GM19025 (cell line): ENCODE data around the gene HNF1A.

Experiments used
- ATAC-seq: cut with Tn5 transposase; IDR thresholded peaks from one replicate; pipeline ENCODE4 v1.9.1; 2021; ENCODE audit warnings: mild to moderate bottlenecking, low read depth, moderate library complexity; ENCODE audit not compliant: unreplicated experiment

HNF1A gene

DNA sequence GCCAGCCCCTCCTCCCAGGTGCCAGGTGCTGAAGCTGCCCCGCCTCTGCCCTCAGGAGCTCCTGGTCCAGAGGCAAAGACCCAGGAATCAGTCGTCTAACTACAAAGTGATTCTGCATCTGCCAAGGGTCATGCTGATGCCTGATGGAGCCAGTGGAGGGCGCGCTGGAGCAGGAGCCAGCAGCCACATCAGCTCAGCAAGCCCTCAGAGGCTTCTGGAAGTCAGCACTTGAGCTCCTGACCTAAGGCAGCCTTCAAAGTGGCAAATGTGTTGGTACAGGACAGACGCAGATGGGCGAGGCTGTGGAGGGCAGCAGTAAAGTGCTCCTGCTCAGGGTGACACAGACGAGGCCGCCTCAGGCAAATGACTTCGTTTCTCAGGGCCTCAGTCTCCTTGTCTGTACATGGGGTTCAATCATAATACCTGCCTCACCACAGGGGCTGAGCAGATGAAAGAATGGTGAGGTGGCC lies 27.0 kb downstream of the HNF1A start:
- ATAC-seq = no peak

DNA sequence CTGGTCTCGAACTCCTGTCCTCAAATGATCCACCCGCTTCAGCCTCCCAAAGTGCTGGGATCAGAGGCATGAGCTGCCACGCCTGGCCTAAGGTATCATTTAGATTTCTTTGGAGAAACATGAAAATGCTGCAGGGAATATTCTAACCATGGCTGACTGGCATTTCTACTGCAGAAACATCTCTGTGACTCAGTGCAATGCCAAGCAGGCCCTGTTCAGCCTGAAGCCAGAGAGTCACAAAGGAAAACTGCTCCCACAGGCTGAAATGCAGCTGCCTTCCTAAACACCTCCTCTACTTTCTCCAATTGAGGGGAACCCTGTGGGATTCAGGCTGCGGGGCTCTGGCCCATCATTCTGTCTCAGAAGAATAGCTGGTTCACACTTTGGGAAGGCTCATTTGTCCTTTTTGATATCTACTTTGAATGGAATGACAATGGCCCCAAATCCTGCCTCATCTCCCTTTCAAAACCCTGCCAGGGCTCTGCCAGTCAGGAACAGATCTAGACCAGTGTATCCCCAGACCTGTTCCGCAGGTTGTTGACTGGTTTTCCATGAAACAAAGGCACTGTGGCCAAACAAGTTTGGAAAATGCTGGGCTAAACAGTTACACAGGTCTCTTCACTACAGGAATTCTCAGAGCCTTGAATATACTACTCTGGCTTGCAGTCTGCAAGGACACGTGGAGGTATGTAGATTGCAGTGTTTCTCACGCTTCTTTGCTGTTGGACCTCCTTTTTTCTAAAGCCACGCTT lies 30.2 kb downstream of the HNF1A start:
- ATAC-seq = no peak

DNA sequence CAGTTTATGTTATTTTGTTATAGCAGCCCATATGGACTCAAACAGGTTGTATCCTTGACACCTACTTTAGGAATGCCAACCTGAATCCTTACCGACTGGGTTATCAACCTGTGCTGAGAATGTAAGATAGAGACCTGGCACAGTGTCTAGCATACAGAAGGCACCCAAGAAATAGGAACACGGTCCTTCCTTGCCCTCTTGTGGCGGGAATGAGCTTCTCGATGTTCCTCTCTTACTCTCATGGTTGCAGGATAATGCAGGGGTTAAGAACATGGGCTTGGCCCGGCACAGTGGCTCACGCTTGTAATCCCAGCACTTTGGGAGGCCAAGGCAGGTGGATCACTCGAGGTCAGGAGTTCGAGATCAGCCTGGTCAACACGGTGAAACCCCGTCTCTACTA lies 31.4 kb downstream of the HNF1A start:
- ATAC-seq = no peak

DNA sequence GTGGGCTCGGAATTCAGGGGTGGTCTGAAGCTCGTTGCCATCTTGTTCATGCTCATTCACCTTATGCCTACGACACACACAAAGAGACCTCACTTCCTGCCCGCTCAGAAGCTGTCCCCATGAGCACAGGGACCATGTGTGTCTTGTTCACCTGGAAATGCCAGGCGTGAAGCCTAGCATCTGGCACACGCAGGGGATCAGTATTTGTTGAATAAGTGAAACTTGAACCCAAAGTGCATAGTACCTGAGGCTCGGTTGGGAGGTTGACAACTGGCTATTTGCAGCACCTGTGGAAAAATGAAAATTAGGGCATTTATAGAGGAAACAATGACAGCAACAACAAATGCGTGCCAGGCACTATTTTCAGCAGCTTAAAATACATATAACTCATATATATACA lies 32.5 kb downstream of the HNF1A start:
- ATAC-seq = no peak

DNA sequence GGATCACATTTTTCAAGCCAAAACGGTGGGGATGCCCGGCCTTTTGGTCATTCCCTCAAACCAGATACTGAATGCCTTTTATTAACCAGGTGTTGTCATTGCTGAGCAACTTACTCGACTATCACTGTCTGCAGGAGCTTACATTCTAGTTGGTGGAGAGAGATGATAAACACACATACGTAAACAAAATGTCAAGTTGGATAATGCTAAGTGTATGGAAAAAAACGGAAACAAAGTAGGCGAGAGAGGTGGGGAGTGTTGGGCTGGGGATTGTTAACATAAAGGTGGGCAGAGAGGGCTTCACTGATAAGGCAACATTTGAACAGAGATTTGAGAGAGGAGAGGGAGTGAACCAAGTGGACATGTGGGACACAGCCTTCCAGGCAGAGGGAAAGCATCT lies 33.5 kb downstream of the HNF1A start:
- ATAC-seq = no peak

DNA sequence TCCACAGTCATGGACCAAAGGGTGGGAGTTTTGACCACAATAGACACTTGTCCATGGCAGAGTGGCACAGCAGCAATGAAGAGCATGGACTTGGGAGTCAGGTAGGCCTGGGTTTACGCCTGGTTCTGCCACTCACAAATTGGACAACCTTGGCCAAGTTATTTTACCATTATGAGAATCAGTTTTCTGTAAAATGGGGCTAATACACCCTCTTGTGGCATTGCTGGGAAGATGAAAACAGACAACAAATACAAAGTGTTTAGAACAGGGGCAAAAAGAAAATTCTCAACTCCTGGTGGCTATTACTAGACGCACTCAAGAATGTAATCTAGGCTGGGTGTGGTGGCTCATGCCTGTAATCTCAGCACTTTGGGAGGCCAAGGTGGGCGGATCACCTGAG lies 35.4 kb downstream of the HNF1A start:
- ATAC-seq = no peak

DNA sequence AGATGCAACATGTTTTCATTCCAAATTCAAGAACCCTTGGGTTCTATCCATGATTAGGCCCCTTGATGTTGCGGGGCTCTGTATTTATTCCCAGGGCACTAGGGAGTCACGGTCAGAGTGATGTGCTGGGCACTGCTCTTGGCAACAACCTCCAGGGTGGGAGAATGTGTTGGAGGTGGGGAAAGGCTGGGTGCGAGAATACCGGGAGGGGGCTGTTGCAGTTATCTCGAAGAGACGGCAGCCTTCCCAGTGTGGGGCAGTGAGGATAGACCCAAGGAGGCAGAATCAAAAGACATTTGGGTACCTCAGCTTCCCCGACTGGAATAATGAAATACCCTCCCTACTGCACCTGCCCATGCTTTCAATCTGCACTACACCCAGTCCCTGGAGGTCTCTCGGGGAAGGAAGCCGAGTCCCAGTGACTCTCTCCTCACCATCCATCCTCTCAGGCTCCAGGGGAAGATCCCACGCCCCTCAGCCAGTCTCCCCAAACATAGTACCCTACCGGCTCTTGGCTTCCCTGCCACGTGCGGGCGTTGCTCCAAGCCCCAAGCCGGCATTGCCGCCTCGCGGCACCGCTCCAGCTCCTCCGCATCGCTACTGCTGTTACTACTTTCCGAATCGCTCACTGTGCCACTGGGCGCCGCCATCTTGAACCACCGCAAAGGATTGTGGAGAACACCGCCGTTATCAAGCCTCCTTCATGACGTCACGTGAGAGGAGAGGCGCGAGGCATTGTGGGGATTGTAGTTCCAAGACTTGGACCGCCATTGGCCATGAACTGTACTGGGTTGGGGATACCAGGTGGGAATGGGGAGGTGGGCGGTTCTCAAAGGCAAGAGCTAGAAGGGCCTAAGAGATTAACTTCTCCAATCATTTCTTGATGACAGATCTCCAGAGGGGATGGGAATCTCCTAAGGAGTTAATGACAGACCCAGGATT lies 37.8 kb downstream of the HNF1A start, which contains the start of gene C12orf43:
TSS of gene C12orf43 (minus strand) at position 663 of the 942 bp plus-strand sequence. CDS start at position 650, 13 bp downstream.
- peak; percentile 96 for ATAC-seq

DNA sequence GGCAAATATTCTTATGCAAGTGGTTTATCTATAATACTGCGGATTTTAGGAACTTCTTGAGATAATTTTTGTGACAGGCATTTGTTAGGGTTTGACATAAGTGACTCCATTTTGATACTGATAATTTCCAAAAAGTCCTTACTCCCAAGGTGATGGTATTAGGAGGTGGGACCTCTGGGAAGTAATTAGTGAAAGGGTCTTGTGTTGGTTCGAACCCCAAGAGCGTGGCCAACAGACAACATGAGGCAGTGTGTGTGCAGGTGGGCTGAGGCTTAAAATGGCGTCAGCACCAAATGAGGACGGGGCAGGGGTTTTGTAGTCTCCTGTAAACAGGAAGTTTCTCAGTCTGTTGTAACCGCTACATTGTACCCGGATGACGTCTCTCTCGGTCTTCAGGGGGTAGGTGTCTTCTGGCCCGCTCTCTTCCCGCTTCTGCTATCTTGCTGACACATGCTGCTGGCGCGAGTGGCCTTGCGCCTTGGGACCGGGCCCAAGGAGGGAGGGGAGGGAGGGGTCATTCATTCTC lies 39.7 kb downstream of the HNF1A start:
- ATAC-seq = no peak

DNA sequence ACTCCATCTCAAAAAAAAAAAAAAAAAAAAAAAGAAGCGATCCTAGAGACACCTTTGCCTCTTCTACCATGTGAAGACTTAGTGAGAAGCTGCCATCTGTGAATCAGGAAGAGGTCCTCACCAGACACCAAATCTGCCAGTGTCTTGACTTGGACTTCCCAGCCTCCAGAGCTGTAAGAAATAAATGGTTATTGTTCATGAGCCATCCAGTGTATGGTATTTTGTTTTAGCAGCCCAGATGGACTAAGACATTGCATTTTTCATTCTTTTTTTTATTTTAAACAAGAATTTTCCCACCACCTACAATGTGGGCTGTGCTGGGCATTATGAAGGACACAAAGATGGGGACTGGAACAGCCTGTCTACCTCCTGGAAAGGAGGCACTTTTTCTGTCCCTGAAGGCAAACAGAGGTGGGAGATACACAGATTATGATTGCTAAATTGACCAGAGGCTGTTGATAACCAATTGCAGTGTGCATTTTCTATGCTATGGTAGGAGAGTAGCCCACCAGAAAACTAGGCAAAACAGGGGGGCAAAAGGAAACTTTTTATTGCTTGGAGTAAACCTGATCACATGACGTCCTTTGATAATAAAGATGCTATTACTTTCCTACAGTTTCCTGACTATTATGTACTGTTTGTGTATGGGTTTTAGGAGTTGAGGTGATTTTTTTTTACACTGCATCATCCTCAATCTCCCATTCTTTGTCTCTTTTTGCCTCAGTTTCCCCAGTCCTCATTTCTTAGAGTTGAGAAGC lies 40.7 kb downstream of the HNF1A start:
- ATAC-seq = no peak

DNA sequence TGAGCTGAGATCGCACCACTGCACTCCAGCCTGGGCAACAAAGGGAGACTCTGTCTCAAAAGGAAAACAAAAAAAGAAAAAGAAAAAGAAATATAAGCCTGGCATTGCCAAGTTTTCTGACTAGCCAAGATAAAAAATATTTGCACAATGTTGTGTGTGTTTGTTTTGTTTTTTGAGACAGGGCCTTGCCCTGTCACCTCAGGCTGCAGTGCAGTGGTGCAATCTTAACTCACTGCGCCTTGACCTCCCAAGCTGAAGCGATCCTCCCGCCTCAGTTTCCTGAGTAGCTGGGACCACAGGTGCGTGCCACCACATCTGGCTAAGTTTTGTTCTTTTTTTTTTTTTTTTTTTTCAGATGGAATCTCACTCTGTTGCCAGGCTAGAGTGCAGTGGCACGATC lies 43.4 kb downstream of the HNF1A start:
- no peak for ATAC-seq

DNA sequence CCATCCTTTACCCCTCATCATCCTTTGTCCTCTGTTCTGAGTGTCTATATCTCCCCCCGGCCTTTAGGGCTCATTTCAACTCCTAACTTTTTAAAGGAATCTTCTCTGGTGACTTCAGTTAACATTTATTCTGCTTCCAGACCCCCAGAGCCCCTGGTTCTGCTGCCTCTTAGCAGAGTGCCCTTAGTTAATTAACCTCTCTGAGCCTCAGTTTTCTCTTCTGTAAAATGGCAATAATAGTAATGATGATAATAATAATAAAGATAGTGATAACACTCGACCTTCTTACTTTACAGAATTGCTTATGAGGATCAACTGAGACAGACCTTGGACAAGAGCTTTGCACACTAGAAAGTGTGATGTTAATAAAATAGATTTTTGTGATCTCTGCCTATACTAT lies 44.4 kb downstream of the HNF1A start:
- no peak for ATAC-seq

DNA sequence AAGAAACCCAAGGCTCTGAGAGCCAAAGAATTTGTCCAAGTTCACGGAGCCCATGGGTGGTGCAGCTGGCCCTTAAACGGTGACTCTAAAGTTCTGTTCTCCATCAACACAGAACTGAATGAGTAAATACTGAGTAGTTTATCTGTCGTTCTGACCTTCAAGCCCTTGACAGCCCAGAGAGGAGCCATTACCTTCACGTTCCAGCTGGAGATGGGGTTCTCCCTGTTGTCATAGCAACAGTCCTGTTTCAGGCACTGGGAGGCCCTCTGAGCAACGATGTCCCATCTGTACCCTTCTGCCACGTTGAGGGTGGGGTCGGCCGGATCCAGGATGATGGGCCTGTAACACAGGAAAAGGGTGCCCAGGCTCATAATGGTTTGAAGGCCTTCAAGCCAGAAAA lies 45.5 kb downstream of the HNF1A start:
- no peak for ATAC-seq

DNA sequence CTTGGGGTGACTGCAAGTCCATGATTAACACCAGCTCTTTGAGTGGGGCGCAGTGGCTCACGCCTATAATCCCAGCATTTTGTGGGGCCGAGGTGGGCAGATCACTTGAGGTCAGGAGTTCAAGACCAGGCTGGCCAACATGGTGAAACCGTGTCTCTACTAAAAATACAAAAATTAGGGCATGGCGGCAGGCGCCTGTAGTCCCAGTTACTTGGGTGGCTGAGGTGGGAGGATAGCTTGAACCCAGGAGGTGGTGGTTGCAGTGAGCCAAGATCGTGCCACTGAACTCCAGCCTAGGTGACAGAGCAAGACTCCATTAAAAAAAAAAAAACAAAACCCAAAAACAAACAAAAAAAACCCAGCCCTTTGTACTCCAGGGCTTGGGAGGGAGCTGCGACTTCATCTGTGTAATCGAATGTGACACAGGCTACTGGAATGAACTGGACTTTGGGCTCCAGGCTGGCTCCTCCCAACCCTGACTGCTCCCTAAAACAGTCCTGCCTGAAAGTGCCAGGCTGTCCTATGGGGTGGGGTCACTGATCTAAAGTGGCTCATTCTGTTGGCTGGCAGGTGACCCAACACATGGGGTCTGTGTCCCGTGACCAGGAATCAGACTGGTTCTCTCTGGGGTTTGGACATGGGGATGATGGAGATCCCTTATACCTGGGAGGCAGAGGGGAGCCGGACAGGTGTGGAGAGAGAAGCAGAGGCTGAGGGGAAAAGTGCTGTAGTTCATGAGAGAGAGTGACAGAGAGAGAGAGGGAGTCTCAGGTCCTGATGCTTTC lies 47.3 kb downstream of the HNF1A start:
- ATAC-seq = no peak

DNA sequence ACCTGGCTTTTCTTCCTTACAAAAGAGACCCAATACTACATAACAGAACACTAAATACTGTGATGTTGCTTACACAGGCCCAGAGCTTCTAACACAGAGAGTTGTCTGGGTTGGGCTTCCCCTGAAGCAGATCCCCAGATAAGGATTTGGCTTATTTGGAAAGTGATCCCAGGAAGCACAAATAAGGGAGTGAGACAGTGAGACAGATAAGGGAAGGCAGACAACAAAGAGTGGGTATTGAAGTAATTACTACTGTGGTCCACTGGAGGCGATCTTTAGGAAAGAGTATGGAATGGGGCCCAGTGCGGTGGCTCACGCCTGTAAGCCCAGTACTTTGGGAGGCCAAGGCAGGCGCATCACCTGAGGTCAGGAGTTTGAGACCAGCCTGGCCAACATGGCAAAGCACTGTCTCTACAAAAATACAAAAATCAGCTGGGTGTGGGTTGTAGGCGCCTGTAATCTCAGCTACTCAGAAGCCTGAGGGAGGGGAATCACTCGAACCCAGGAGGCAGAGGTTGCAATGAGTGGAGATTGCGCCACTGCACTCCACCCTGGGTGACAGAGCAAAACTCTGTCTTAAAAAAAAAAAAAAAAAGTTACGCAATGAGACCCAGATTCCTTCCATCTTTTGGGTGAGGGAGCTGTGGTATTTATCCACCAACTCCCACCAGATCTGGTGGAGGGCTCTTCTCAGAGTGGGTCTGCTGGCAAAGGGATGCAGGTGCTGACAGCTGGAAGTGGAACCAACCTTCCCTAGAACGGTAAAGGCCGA lies 48.1 kb downstream of the HNF1A start:
- ATAC-seq = no peak

DNA sequence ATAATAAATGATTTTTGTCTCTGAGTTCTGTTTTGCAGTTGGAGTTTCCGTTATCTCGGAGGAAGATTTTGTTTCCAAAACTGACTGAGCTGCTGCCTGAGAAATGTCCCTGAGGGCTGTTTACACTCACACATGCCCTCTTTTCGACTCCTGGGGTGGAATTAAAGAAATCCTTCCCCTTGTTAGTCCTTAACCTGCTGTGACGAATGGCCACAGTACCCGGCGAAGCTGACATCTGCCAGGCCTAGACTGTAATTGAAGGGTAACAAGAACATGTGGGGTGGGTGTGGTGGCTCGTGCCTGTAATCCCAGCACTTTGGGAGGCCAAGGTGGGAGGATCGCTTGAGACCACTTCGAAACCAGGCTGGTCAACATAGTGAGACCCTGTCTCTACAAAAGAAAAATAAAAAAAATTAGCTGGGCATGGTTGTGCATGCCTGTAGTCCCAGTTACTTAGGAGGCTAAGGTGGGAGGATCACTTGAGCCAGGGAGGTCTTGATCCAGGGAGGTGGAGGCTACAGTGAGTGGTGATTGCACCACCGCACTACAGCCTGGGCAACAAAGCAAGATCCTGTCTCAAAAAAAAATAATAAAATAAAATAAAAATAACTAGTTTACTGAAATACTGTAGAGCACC lies 52.4 kb downstream of the HNF1A start:
- no peak for ATAC-seq

DNA sequence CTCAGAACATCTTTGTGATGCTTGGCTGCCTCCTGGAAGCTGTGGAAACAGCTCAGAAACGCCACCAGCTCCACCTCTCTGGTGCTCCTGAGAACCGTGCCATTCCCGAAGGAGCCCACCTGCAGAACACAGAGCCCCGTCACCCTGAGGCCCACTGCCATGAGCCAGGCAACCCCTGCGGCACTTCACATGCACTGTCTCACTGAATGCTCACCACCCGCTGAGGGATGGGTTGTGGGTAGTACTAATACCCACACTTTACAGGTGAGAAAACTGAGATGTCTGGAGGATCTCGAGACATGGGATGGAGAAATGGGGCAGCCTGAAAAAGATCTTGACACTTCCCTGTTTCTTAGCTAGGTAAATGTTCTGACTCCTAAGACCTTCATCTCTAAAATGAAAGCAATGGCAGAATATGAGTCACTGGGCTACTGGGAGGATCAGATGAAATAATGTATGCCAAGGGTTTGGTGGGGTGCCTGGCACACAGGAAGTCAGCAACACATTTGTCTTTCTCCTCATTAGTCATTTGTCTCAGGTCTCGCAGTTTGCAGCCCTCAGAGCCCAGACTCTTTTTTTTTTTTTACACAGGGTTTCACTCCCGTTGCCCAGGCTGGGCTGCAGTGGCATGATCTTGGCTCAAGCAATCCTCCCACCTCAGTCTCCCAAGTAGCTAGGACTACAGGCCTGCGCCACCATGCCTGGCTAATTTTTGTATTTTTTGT lies 55.4 kb downstream of the HNF1A start:
- ATAC-seq = no peak

DNA sequence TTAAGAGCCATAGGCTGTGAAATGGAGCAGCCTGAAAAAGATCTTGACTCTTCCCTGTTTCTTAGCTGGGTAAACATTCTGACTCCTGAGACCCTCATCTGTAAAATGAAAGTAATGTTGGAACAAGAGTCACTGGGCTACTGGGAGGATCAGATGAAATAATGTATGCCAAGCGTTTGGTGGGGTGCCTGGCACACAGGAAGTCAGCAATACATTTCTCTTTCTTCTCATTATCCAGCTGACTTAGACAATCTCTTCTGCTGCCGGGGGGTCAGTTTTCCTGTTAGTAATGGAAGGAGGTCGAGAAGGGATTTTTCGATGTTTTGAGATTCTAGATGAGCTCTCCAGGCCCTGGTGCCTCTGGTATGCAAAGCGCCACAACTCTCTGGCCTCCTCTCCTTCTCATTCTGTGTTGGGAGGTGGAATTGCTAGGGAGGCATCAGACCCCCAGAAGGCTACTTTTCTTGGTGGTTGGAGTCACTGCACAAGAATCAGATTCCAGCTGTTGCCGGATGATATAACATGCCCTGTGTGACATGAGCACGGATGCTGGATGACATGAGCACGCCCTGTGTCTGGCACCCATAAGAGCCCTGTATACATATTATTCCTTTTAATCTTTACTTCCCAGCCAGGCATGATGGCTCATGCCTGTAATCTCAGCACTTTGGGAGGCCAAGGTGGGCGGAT lies 56.4 kb downstream of the HNF1A start:
- ATAC-seq = no peak
